Middle frontal gyrus (tissue), 1 donor: Measurements from ENCODE around the gene CARD8.

Experiments used
- DNase-seq: peaks from one replicate; pipeline ENCODE4 v3.0.0-alpha.2; 2015; ENCODE audit warnings: low spot score; ENCODE audit errors: extremely low spot score

CARD8 gene

DNA sequence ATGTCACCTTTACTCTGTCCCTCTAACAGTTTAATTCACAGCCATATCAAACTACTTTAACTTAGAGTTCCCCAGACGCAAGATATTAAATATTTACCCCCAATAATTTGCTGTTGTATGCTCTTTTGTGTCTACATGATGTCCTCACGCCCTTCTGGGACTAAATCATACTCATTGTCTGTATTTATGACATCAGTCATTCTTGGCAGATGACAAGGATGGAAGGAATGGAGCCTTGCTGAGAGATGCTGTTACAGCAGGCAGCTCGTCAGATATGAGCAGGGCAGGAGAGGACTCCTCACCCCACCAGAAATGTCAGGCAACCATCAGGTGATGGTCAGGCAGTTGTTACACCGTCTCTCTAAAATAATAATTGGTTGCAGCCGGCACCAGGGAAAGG, 41.8 kb downstream of the CARD8 start:
- no peak for DNase-seq

GRCh38 chr19:48210005-48210404, 45.7 kb downstream of the CARD8 start:
- no peak for DNase-seq

- DNase-seq: no peak
These were observed 49.2 kb downstream of the CARD8 start for GRCh38 chr19:48206397-48207093.

GRCh38 chr19:48203794-48204628, 51.7 kb downstream of the CARD8 start:
- DNase-seq: peak; percentile 94

DNA sequence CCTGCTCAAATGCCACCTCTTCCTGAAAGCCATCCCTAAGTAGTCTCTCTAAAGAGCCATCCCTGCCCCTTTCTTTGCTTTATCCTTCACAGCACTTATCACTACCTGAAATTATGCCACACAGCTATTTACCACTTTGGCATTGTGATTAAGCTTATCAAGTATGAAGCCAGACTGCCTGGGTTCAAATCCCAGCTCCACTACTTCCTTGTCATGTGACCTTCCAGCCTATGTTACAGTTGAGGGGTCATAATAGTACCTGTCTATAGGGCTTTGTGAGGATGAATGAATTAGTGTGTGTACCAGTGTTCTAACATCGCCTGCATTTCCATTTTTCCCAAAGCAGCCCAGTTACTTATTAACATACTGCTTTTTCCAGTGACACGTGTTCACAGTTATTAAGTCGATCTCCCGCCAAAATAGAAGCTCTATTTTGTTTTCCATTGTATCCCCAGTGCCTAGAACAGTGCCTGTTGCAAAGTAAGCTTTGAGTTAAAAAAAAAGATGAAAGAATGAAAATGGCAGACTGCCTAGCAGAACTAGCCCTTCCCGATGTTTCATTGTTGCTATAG, 52.4 kb downstream of the CARD8 start:
- no peak for DNase-seq

DNA sequence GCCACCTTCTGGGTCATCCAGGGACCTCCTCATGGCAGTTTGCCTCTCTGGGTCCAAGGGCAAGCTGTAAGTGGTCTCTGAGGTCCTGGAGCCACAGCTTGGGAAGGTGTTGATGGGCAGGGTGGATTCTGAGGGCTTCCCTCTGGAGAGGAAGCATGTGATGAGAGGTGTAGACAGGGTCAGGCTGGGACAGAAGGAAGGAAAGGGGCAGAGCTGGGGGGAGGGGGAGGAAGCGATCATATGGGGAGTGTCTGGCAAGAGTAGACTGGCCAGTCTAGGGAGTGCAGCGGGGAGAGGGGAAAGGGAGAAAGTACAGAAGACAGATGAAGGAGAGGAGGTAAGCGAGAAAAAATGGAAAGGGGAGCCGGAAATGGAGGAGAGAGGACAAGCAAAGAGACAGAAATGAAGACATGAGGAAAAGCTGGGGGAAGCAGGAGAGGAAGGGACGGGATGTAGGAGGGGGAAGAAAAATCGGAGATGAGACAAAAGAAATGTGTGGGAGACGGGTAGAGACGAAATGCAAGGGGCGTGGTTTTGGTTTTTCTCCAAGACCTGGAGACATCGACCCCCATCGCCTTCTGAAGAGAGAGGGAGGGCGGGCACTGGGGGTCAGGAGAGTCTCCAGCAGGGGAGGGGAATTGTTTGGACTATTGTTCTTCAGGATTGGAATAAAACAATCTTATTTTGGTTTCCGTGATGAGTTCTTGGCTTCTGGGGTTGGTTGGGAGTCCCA, 58.6 kb downstream of the CARD8 start:
- DNase-seq: no peak

GRCh38 chr19:48196321-48196763, 59.4 kb downstream of the CARD8 start:
- no peak for DNase-seq

DNA sequence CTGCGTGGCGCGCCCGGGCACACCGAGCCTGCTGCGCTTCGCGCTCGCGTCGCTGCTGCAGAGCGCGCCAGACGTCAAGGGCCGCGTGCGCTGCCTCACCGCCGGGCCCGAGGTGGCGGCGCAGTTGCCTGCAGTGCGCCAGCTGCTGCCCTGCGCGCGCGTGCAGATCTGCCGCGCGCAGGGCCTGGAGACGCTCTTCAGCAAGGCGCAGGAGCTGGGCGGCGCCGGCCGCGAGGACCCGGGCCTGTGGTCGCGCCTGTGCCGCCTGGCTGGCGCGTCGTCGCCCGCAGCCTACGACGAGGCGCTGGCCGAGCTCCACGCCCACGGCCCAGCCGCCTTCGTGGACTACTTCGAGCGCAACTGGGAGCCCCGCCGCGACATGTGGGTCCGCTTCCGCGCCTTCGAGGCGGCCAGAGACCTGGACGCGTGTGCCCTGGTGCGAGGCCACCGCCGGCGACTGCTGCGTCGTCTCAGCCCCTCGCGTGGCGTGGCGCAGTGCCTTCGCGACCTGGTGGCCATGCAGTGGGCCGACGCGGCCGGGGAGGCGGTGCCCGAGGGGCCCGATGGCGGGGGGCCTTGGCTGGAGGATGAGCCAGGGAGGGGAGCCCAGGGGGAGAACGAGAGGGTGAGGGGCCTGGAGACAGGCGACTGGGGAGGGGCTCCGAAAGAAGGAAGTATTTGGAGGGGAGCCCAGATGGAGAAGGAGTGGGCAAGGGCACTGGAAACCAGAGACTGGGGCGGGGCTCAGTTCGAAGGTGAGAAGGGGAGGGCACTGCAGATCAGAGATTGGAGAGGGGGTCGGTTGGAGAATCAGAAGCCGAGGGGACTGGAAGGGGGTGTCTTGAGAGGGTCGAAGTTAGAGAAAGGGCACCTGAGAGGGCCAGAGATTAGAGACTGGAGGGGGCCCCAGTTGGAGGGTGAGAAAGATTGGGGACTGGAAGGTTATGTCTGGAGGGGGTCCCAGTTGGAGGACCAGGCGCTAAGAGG, 60.6 kb downstream of the CARD8 start:
- no peak for DNase-seq

DNA sequence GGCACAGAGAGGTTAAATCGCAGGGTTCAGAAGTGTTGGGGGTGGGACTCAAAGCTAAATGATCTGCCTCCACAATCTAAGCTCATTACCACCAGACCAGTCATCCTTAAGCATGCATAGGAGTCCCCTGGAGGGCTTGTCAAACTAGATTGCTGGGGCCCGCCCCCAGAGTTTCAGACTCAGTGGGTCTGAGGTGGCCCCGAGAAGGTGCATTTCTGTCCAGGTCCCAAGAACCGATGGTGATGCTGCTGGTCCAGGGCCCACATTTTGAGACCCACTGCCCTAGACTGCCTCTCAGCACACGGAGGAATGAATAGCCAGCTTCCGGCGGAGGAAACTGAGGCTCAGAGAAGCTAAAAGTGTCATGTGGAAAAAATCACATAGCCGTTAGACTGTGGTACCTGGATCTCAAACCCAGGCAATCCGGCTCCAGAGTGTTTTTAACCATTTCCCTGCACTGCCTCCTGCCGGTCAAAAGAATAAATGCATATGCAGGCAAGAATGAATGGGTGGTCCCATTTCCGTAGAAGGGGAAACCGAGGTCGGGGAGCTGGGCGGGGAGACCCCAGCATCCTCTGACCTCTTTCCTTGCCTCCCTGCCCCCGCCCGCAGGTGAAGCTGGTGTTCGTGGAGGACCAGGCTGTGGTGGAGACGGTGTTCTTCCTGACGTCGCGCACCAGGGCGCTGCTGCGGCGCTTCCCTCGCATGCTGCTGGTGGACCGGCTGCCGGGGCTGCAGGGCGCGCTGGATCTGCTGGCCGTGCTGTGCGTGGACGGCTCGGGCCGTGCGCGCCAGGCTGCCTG, 61.5 kb downstream of the CARD8 start:
- no peak for DNase-seq

DNA sequence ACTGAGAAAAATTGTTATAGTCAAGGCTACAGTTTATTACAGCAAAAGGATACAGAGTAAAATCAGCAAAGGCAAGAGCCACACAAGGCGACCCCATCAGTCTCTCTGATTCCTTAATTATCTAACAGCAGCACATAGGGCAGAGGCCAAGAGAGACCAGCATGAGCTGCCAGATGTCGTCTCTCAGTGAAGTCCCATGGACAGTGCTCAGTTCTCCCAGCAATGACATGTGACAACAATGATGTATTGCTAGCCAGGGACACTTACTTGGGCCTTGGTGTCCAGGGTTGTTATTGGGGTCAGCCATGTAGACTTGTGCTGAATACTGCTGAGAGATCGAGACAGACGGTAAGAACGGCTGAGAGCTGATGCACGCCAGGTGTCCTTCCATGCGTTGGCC, 63.0 kb downstream of the CARD8 start:
- no peak for DNase-seq

DNA sequence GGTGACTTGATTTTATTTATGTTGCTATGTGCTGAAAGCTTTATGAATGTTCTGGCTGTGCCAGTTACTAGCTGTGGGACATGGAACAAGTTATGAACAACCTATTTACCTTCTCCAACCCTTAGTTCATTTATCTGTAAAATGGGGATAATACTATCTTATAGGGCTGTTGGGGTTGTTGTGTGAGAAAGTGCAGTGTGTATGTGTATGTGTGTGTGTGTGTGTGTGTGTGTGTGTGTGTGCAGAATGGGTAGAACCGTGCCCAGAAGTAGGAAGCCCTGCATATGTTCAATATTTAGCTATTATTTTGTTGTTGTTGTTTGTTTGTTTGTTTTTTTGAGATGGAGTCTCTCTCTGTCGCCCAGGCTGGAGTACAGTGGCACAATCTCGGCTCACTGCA, 64.8 kb downstream of the CARD8 start:
- no peak for DNase-seq

GRCh38 chr19:48190288-48190884, 65.3 kb downstream of the CARD8 start:
- peak; percentile 78 for DNase-seq

GRCh38 chr19:48186541-48186991, 69.1 kb downstream of the CARD8 start:
- DNase-seq: no peak

DNA sequence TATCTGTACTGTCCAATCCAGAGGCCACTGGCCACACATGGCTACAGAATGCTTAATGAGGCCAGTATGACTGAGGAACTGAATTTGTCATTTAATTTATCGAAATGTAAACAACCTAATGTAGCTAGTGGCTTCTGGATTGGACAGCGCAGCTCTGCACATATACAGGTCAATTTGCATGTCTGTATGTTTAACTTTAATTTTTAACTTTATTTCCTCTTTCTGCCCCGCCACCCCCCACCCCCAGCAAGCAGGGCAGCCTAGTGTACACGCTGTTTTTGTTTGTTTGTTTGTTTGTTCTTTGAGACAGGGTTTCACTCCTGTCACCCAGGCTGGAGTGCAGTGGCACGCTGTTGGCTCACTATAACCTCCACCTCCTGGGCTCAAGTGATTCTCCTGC, 69.7 kb downstream of the CARD8 start:
- no peak for DNase-seq

- no peak for DNase-seq
These were observed 72.4 kb downstream of the CARD8 start for GRCh38 chr19:48183356-48183755.

DNA sequence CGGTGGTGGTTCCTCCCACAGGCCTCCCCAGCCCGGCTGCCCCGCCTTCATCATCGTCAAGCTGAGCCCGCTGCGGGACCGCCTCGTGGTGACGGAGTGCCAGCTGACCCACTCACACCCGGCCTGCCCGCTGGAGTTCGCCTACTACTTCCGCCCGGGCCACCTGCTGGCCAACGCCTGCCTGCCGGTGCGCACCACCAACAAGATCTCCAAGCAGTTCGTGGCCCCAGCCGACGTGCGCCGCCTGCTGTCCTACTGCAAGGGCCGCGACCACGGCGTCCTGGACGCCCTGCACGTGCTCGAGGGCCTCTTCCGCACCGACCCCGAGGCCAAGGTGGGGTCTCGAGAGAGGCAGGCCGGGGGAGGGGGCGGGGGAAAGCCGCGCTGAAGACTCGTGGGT, 73.3 kb downstream of the CARD8 start:
- DNase-seq: no peak

DNA sequence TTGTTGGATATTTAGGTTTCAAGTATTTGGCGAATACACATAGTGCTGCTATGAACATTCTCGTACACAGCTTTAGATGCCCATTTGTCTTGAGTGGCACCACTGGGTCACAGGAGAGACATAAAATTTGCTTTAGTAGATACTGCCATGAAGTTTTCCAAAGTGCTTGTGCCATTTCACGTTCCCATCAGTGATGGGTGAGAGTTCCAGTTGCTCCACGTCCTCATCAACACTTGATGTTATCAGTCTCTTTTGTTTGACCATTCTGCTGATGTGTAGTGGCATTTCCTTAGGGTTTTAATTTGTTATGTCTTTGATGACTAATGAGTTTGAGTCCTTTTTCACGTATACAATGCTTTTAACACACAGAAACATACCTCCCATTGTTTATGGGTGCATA, 74.2 kb downstream of the CARD8 start:
- DNase-seq: no peak

- no peak for DNase-seq
These were observed 79.5 kb downstream of the CARD8 start for GRCh38 chr19:48176226-48176625.

GRCh38 chr19:48175578-48175977, 80.1 kb downstream of the CARD8 start:
- DNase-seq: no peak
